B cell (primary cell): Measurements from ENCODE around the gene TKT.

Experiments used
- EZH2 ChIP-seq: IDR thresholded peaks from 2 replicates; pipeline ENCODE4 v1.6.1; 2012; ENCODE audit warnings: borderline replicate concordance, low read depth, mild to moderate bottlenecking, moderate library complexity, low read length; ENCODE audit not compliant: insufficient read depth, poor library complexity, severe bottlenecking
- TF ChIP-seq, protein P1 (sequence below): fragments of 200-600 bp; IDR thresholded peaks from one replicate; pipeline ENCODE4 v1.8.0; 2022; ENCODE audit warnings: antibody characterized with exemption, mild to moderate bottlenecking

DNA sequence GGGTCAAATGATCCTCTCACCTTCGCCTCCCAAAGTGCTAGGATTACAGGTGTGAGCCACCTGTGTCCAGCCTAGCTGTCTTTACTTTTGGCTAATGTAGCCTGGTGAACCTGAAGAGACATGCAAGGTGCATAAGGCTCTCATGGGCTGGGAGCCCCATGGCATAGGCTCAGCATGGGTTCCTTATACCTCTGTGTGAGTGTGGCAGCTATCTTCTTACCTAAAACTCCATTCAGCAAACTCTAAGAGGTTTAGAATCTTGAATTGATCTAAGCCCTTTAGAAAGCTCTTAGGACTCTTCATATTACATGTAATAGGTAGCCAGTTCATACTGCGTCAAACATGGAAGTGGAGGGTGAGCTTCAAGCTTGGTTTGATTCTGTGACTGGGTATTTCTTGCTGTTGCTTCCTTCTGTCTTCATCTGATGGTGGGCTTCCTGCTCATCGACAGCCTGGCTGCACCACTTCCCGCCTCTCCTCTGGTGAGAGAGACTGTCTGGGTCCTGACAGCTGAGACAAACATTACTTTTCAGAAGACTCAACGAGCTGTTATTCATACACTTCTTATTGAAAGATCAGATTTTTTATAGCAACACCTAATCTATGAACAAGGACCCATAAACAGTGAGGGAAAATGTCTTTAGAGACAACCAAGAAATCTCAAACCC is 19.2 kb upstream of the TKT start:
- TF ChIP-seq, protein P1, sequence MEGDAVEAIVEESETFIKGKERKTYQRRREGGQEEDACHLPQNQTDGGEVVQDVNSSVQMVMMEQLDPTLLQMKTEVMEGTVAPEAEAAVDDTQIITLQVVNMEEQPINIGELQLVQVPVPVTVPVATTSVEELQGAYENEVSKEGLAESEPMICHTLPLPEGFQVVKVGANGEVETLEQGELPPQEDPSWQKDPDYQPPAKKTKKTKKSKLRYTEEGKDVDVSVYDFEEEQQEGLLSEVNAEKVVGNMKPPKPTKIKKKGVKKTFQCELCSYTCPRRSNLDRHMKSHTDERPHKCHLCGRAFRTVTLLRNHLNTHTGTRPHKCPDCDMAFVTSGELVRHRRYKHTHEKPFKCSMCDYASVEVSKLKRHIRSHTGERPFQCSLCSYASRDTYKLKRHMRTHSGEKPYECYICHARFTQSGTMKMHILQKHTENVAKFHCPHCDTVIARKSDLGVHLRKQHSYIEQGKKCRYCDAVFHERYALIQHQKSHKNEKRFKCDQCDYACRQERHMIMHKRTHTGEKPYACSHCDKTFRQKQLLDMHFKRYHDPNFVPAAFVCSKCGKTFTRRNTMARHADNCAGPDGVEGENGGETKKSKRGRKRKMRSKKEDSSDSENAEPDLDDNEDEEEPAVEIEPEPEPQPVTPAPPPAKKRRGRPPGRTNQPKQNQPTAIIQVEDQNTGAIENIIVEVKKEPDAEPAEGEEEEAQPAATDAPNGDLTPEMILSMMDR = no peak
- TF ChIP-seq EZH2 = no peak
